ENCODE measurements around the gene SLC66A1. TPM values are rescaled to one million over a fixed set of nuclear protein-coding genes. Genes with fewer than 3 reads are reported as not detected.

SLC66A1 gene
- total RNA-seq, 3 donors from 2014 or later, result 11.3 to 16.2 (median 13.6) TPM

- Histone ChIP-seq H3K4me1 (ENCODE audit: low read depth) (peaks cover 5% of the 10 kb centered on the region), H3K36me3 (ENCODE audit: low read depth) (no peaks in the 10 kb centered on the region), H3K9me3 (no peaks in the 10 kb centered on the region), H3K4me3 (no peak overlapping the region)
- intact Hi-C loops (cut with DNase I, micrococcal nuclease), result no loop called here
- no peak for TF ChIP-seq CTCF (IDR thresholded peaks at IDR 0.05)
- no peak for ATAC-seq
- DNase-seq, result no peak
Measured at GRCh38 chr1:19371226-19372135, 59.4 kb downstream of the SLC66A1 start.

- H3K36me3 ChIP-seq (ENCODE audit: low read depth), result no peaks in the 10 kb centered on the region
Measured at GRCh38 chr1:19372136-19372514, 60.0 kb downstream of the SLC66A1 start.

GRCh38 chr1:19372602-19373001 lies 60.5 kb downstream of the SLC66A1 start:
- intact Hi-C loops (cut with DNase I, micrococcal nuclease), result no loop called here
- DNase-seq, result no peak
- H3K36me3 ChIP-seq (ENCODE audit: low read depth), result peaks cover 5% of the 10 kb centered on the region
- H3K4me3 ChIP-seq, result no peak overlapping the region
- ATAC-seq, result no peak
- H3K4me1 ChIP-seq (ENCODE audit: low read depth), result peaks cover 5% of the 10 kb centered on the region
- no peaks in the 10 kb centered on the region for H3K9me3 ChIP-seq
- TF ChIP-seq CTCF (IDR thresholded peaks at IDR 0.05), result no peak

More at GRCh38 chr1:19372136-19372514, 60.0 kb downstream of the SLC66A1 start:
- intact Hi-C loops (cut with DNase I, micrococcal nuclease), result no loop called here
- DNase-seq (no peak), ATAC-seq (no peak)
- no peak overlapping the region for H3K4me3 ChIP-seq
- TF ChIP-seq CTCF (IDR thresholded peaks at IDR 0.05), result no peak
- peaks cover 5% of the 10 kb centered on the region for H3K4me1 ChIP-seq (ENCODE audit: low read depth)
- H3K9me3 ChIP-seq, result no peaks in the 10 kb centered on the region

- Histone ChIP-seq H3K4me3 (no peak overlapping the region), H3K9me3 (no peaks in the 10 kb centered on the region), H3K4me1 (ENCODE audit: low read depth) (no peaks in the 10 kb centered on the region), H3K36me3 (ENCODE audit: low read depth) (peaks cover 6% of the 10 kb centered on the region)
- no peak for ATAC-seq
- intact Hi-C loops (cut with DNase I, micrococcal nuclease), result no loop called here
- no peak for DNase-seq
- TF ChIP-seq CTCF (IDR thresholded peaks at IDR 0.05), result no peak
Measured at GRCh38 chr1:19373211-19374082, 61.3 kb downstream of the SLC66A1 start.

GRCh38 chr1:19374083-19374801 lies 62.1 kb downstream of the SLC66A1 start:
- DNase-seq (no peak), ATAC-seq (peak; percentile 22)
- Histone ChIP-seq H3K9me3 (no peaks in the 10 kb centered on the region), H3K4me1 (ENCODE audit: low read depth) (no peaks in the 10 kb centered on the region), H3K4me3 (no peak overlapping the region), H3K36me3 (ENCODE audit: low read depth) (peaks cover 6% of the 10 kb centered on the region)
- intact Hi-C loops (cut with DNase I, micrococcal nuclease), result no loop called here
- no peak for TF ChIP-seq CTCF (IDR thresholded peaks at IDR 0.05)

Measured in mucosa of descending colon (tissue), 3 donors.